Natural killer cell (primary cell): ENCODE data around the gene CRLF3. TPM values are rescaled to one million over a fixed set of nuclear protein-coding genes. Genes with fewer than 3 reads are reported as not detected.

Experiments used
- ATAC-seq, 3 donors: fragments of 150-1000 bp in 2 of 3; fragments of 200-7000 bp in 1 of 3; cut with Tn5 transposase; 1 replicate in 1 of 3; 2 replicates in 2 of 3; pipeline ENCODE4 v1.10.0; 2021; ENCODE audit warnings: mild to moderate bottlenecking in 2 of 3, moderate library complexity in 2 of 3
- DNase-seq, 2 donors: peaks; one replicate each; pipeline versions ENCODE4 v3.0.0 to v3.0.0-alpha.2; 2013 to 2021; ENCODE audit warnings: mixed read lengths in 1 of 2
- H3K27ac ChIP-seq: one replicate; pipeline ENCODE4 v1.5.1; 2013; ENCODE audit warnings: mild to moderate bottlenecking, low read length
- H3K27me3 ChIP-seq: one replicate; pipeline ENCODE4 v1.6.1; 2013; ENCODE audit warnings: low read length; ENCODE audit not compliant: control insufficient read depth, insufficient read depth
- H3K36me3 ChIP-seq: one replicate; pipeline ENCODE4 v1.6.1; 2013; ENCODE audit warnings: low read length; ENCODE audit not compliant: control insufficient read depth, insufficient read depth
- H3K4me1 ChIP-seq: one replicate; pipeline ENCODE4 v1.6.1; 2013; ENCODE audit warnings: low read length; ENCODE audit not compliant: control insufficient read depth, insufficient read depth
- H3K4me3 ChIP-seq: one replicate; pipeline ENCODE4 v1.5.1; 2013; ENCODE audit warnings: low read length
- H3K9me3 ChIP-seq: one replicate; pipeline ENCODE4 v1.6.1; 2013; ENCODE audit warnings: low read length; ENCODE audit not compliant: control insufficient read depth, insufficient read depth
- H3K27ac Mint-ChIP-seq, 2 donors: one replicate each; pipeline ENCODE4 v1.8.0; 2022; ENCODE audit warnings: mild to moderate bottlenecking in 2 of 2, mixed read lengths in 2 of 2, moderate library complexity in 1 of 2
- H3K27me3 Mint-ChIP-seq, 2 donors: one replicate each; pipeline ENCODE4 v1.8.0; 2022; ENCODE audit warnings: low read depth in 2 of 2, mixed read lengths in 2 of 2
- H3K36me3 Mint-ChIP-seq: one replicate; pipeline ENCODE4 v1.8.0; 2022; ENCODE audit warnings: mixed read lengths
- H3K4me1 Mint-ChIP-seq, 2 donors: one replicate each; pipeline ENCODE4 v1.8.0; 2022; ENCODE audit warnings: mixed read lengths in 2 of 2
- H3K4me3 Mint-ChIP-seq: one replicate; pipeline ENCODE4 v1.8.0; 2022; ENCODE audit warnings: mild to moderate bottlenecking, moderate library complexity, mixed read lengths
- H3K9me3 Mint-ChIP-seq, 2 donors: one replicate each; pipeline ENCODE4 v1.8.0; 2022; ENCODE audit warnings: mixed read lengths in 2 of 2
- WGBS: methylation state at CpG from one replicate; pipeline ENCODE4 v1.1.7; 2013; ENCODE audit warnings: missing lambda C conversion rate; ENCODE audit not compliant: insufficient coverage; 5-methylcytosine and 5-hydroxymethylcytosine counted together
- intact Hi-C: fragments of 100-400 bp; cut with micrococcal nuclease; formaldehyde crosslinking; loops from one replicate; pipeline ENCODE4 v1.14.2; 2022
- total RNA-seq, 4 donors: library from RNA; stranded (reverse); fragments of 120-200 nt in 1 of 4; gene quantifications; one replicate each; pipeline versions ENCODE4 v1.2.3 to v1.2.4, GENCODE V29; 2013 to 2022
- TF ChIP-seq, protein P1 (sequence below): fragments of 200-600 bp; IDR thresholded peaks from one replicate; pipeline ENCODE4 v1.8.0; 2022; ENCODE audit warnings: antibody characterized with exemption

The CRLF3 gene
- total RNA-seq, 3 donors from 2014 or later (not counting 1 experiment from before 2014, with no cell fraction given) = 49.0 to 89.0 (median 62.2) TPM

DNA sequence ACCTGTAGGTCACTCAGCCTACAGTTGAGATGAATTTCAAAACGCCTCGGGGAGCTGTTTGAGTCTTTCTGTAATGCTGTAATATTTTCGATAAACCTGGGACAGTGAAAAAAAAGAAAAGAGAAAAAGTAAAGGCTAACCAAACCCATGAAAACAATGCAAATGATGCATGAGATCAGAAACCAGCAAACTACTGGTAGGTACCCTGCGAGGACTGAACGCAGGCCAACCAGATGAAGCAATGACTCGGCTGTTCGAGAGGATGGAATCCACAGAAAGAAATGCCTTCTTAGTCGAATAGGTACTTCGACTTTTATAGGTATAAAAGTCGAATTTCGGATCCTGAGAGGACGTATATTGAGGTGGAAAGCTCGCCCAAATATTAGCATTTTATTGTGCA is 6.8 kb upstream of the CRLF3 start:
- Histone ChIP-seq H3K4me1 (peaks cover 14% of the 10 kb centered on the region), H3K27ac (peak overlapping the region; percentile 18), H3K27me3 (no peaks in the 10 kb centered on the region), H3K4me3 (peak overlapping the region; percentile 88), H3K9me3 (no peaks in the 10 kb centered on the region), H3K36me3 (no peaks in the 10 kb centered on the region)
- H3K27ac Mint-ChIP-seq = peak overlapping the region; percentile 79 to 91
- WGBS = 27% methylated on average over 12 of the region's 13 CpGs
- no peaks in the 10 kb centered on the region for H3K27me3 Mint-ChIP-seq
- H3K4me1 Mint-ChIP-seq = peaks cover 22 to 26% of the 10 kb centered on the region in 2 donors
- intact Hi-C loops = no loop called here
- peak in 1 of 3 donors; percentile 15 for ATAC-seq
- TF ChIP-seq, protein P1, sequence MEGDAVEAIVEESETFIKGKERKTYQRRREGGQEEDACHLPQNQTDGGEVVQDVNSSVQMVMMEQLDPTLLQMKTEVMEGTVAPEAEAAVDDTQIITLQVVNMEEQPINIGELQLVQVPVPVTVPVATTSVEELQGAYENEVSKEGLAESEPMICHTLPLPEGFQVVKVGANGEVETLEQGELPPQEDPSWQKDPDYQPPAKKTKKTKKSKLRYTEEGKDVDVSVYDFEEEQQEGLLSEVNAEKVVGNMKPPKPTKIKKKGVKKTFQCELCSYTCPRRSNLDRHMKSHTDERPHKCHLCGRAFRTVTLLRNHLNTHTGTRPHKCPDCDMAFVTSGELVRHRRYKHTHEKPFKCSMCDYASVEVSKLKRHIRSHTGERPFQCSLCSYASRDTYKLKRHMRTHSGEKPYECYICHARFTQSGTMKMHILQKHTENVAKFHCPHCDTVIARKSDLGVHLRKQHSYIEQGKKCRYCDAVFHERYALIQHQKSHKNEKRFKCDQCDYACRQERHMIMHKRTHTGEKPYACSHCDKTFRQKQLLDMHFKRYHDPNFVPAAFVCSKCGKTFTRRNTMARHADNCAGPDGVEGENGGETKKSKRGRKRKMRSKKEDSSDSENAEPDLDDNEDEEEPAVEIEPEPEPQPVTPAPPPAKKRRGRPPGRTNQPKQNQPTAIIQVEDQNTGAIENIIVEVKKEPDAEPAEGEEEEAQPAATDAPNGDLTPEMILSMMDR = no peak
- no peaks in the 10 kb centered on the region for H3K9me3 Mint-ChIP-seq
- no peaks in the 10 kb centered on the region for H3K36me3 Mint-ChIP-seq
- peak in 1 of 2 donors; percentile 45 for DNase-seq
- peak overlapping the region; percentile 98 for H3K4me3 Mint-ChIP-seq

GRCh38 chr17:30829022-30829421 is 4.5 kb upstream of the CRLF3 start:
- ATAC-seq (no peak), DNase-seq (no peak)
- peaks cover 22 to 32% of the 10 kb centered on the region in 2 donors for H3K4me1 Mint-ChIP-seq
- H3K27ac Mint-ChIP-seq = no peak overlapping the region
- TF ChIP-seq, protein P1 = no peak
- 100% methylated on average over 4 of the region's 5 CpGs for WGBS
- no peaks in the 10 kb centered on the region for H3K9me3 Mint-ChIP-seq
- H3K27me3 Mint-ChIP-seq = no peaks in the 10 kb centered on the region
- H3K4me1 ChIP-seq = peaks cover 27% of the 10 kb centered on the region
- H3K27ac ChIP-seq = no peak overlapping the region
- intact Hi-C loops = loop anchor here (10.0 kb wide), 1 partner anchor 354 kb away; the partner anchor contains the start of gene GOSR1
- no peaks in the 10 kb centered on the region for H3K36me3 Mint-ChIP-seq
- H3K4me3 Mint-ChIP-seq = peak overlapping the region; percentile 25
- H3K4me3 ChIP-seq = no peak overlapping the region
- no peaks in the 10 kb centered on the region for H3K27me3 ChIP-seq
- no peaks in the 10 kb centered on the region for H3K9me3 ChIP-seq
- no peaks in the 10 kb centered on the region for H3K36me3 ChIP-seq

DNA sequence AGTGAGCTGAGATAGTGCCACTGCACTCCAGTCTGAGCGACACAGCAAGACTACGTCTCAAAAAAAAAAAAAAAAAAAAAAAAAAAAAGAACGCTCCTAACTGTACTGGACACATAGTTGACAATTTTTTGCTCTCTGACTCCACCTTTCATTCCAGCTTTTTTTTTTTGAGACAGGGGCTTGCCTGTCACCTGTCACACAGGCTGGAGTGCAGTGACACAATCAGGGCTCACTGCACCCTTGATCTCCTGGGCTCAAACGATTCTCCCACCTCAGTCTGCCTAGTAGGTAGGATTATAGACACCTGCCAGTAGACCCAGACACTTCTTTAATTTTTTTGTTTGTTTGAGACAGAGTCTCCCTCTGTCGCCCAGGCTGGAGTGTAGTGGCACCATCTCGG is 2.6 kb upstream of the CRLF3 start:
- DNase-seq (no peak), ATAC-seq (no peak)
- no peaks in the 10 kb centered on the region for H3K36me3 ChIP-seq
- no peak overlapping the region for H3K4me3 Mint-ChIP-seq
- no peak overlapping the region for H3K4me3 ChIP-seq
- TF ChIP-seq, protein P1 = no peak
- no peaks in the 10 kb centered on the region for H3K27me3 ChIP-seq
- peaks cover 29 to 32% of the 10 kb centered on the region in 2 donors for H3K4me1 Mint-ChIP-seq
- H3K4me1 ChIP-seq = peaks cover 26% of the 10 kb centered on the region
- intact Hi-C loops = loop anchor here (10.0 kb wide), 1 partner anchor 352 kb away; the partner anchor contains the start of gene GOSR1
- no peaks in the 10 kb centered on the region for H3K36me3 Mint-ChIP-seq
- no peaks in the 10 kb centered on the region for H3K27me3 Mint-ChIP-seq
- 90% methylated on average over 5 of the region's 6 CpGs for WGBS
- no peak overlapping the region for H3K27ac Mint-ChIP-seq
- no peaks in the 10 kb centered on the region for H3K9me3 Mint-ChIP-seq
- H3K9me3 ChIP-seq = no peaks in the 10 kb centered on the region
- no peak overlapping the region for H3K27ac ChIP-seq

DNA sequence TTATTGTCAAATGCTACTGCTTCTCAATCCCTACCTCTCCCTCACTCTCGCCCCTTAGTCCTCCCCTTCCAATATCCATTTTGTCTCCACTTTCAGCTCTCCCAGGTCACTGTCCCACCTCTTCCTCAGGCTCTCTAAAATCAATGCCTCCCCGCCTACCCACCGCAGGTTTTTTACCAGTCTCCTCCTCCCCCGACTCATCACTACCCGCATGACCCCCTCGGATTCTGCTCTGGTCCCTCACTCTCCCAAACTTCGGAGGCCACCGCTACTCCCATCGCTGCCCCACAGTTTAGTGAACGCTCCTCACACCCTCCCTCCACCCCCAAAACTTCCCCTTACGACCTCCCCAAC is 513 bp downstream of the CRLF3 start:
- DNase-seq (peak; percentile 26 to 57), ATAC-seq (peak in 2 of 3 donors; percentile 4 to 17)
- intact Hi-C loops = loop anchor here (5.0 to 10.0 kb wide), 2 partner anchors 92 to 349 kb away; partner anchors contain the start of gene GOSR1
- H3K27ac Mint-ChIP-seq = peak overlapping the region; percentile 88 to 94
- no peaks in the 10 kb centered on the region for H3K36me3 Mint-ChIP-seq
- peak overlapping the region; percentile 96 for H3K4me3 ChIP-seq
- no peaks in the 10 kb centered on the region for H3K27me3 ChIP-seq
- WGBS = 0% methylated on average over 11 of the region's 11 CpGs
- H3K36me3 ChIP-seq = peaks cover 2% of the 10 kb centered on the region
- peaks cover 35 to 41% of the 10 kb centered on the region in 2 donors for H3K4me1 Mint-ChIP-seq
- H3K9me3 ChIP-seq = no peaks in the 10 kb centered on the region
- no peaks in the 10 kb centered on the region for H3K9me3 Mint-ChIP-seq
- H3K27ac ChIP-seq = peak overlapping the region; percentile 81
- H3K27me3 Mint-ChIP-seq = no peaks in the 10 kb centered on the region
- H3K4me1 ChIP-seq = peaks cover 40% of the 10 kb centered on the region
- H3K4me3 Mint-ChIP-seq = peak overlapping the region; percentile 94
- TF ChIP-seq, protein P1 = no peak
